ENCODE data around the gene KCTD5. TPM values are rescaled to one million over a fixed set of nuclear protein-coding genes. Genes with fewer than 3 reads are reported as not detected.

KCTD5 gene
- total and polyA plus RNA-seq, 10 of the 15 experiments (the other 5 are each of a cell fraction or from before 2014, with no cell fraction given) = 0.58 to 56.4 (median 37.3) TPM

DNA sequence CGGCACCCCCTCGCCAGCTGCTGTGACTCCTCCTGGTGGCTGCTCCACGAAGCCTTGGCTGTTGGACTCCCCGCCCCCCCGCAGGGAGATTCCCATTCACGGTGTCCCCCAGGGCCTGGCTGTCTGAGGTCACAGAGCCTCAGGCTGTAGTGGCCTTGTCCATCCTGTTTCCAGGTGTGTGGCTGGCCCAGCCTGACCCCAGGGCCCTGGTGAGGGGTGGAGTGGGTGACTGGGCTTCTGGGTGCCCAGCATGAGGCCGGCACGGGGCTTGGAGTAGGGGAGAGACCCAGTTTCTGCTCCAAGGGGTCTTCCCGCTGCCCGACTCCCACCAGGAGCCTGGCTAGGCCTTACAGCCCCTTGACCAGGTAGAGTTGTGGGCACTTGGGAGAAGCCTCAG lies 27.3 kb downstream of the KCTD5 start:
- ATAC-seq (no peak), DNase-seq (ENCODE audit: low read depth, low spot score) (no peak), FAIRE-seq (no peak)
- BruUV-seq (replicated peaks) = no TSS peak
- intact Hi-C loops (cut with micrococcal nuclease; ENCODE audit: unreplicated experiment) = no loop called here
- TF ChIP-seq STAT1 (conservative IDR thresholded peaks at IDR 0.05) (no peak), POLR2A (IDR thresholded peaks at IDR 0.05; ENCODE audit: low read depth, low read length) (0 out of 2 replicates have a peak, but pooled peaks have one; percentile 14)
- Histone ChIP-seq H3K9ac (ENCODE audit: control insufficient read depth, insufficient read depth, low read length) (no peak overlapping the region), H3K79me2 (ENCODE audit: control insufficient read depth, insufficient read depth, low read length) (no peaks in the 10 kb centered on the region), H3K4me2 (ENCODE audit: control insufficient read depth, insufficient read depth) (no peak overlapping the region), H3K4me3 (no peak overlapping the region), H4K20me1 (ENCODE audit: control insufficient read depth, insufficient read depth) (no peaks in the 10 kb centered on the region), H3K9me3 (replicated peaks; ENCODE audit: control insufficient read depth, insufficient read depth, low read length) (no peaks in the 10 kb centered on the region), H3K27me3 (replicated peaks in 1 of 2; ENCODE audit: control insufficient read depth in 2 of 2, insufficient read depth in 2 of 2, low read length in 1 of 2) (no peaks in the 10 kb centered on the region), H3K36me3 (ENCODE audit: control insufficient read depth in 2 of 2, insufficient read depth in 2 of 2, low read length in 1 of 2) (peaks cover 9 to 19% of the 10 kb centered on the region in 2 experiments), H3K4me1 (ENCODE audit: control insufficient read depth, insufficient read depth, low read length) (no peaks in the 10 kb centered on the region), H2AFZ (ENCODE audit: control insufficient read depth, low read depth, low read length) (no peak overlapping the region), H3K27ac (ENCODE audit: control insufficient read depth, insufficient read depth) (no peak overlapping the region)
- ChIA-PET POLR2A (no interaction called here), CTCF (no interaction called here), RAD21 (ENCODE audit: unreplicated experiment) (no interaction called here), SMC1A (ENCODE audit: uncharacterized antibody, unreplicated experiment) (no interaction called here)
- 89% methylated on average over 10 of the region's 10 CpGs for WGBS (ENCODE audit: insufficient coverage, insufficient replicate concordance, low lambda C conversion rate, missing lambda C conversion rate)
- in situ Hi-C loops (cut with MboI) = no loop called here

DNA sequence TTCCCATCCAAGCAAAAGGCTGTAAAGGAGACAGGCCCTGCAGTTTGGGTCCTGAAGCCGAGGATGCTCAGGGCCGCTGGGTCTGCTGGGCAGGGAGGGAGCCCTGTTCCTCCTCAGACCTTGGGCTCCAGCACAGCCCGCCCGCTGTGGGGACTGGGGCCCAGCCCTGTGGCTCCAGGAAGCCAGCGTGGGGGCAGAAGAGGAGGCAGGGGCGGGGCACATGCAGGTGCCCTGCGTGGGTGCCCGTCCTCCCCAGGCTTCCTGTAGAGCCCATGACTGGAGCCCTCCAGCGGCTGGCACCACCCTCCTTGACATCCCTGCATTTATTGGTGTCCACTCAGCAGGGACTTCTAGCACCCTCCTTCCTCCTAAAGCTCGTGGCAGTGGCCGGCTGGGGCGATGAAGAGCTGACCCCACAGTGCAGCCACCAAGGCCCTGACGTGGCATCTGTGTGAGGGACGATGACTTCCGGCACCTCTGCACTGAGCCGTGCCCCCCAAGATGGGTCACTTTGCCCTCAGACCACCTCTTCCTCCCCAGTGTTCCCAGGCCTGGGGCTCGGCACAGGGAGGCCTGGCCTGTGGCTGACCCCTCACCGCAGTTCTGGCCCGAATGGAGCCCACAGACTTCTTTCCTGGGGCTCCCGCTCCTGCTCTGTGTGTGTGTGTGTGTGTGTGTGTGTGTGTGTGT lies 27.8 kb downstream of the KCTD5 start:
- H3K79me2 ChIP-seq (ENCODE audit: control insufficient read depth, insufficient read depth, low read length) = no peaks in the 10 kb centered on the region
- H3K27ac ChIP-seq (ENCODE audit: control insufficient read depth, insufficient read depth) = no peak overlapping the region
- H4K20me1 ChIP-seq (ENCODE audit: control insufficient read depth, insufficient read depth) = no peaks in the 10 kb centered on the region
- no peaks in the 10 kb centered on the region for H3K27me3 ChIP-seq (replicated peaks in 1 of 2; ENCODE audit: control insufficient read depth in 2 of 2, insufficient read depth in 2 of 2, low read length in 1 of 2)
- ChIA-PET SMC1A (ENCODE audit: uncharacterized antibody, unreplicated experiment) (no interaction called here), POLR2A (no interaction called here), CTCF (no interaction called here), RAD21 (ENCODE audit: unreplicated experiment) (no interaction called here)
- in situ Hi-C loops (cut with MboI) = no loop called here
- peaks cover 6 to 19% of the 10 kb centered on the region in 2 experiments for H3K36me3 ChIP-seq (ENCODE audit: control insufficient read depth in 2 of 2, insufficient read depth in 2 of 2, low read length in 1 of 2)
- H3K9me3 ChIP-seq (replicated peaks; ENCODE audit: control insufficient read depth, insufficient read depth, low read length) = no peaks in the 10 kb centered on the region
- 78% methylated on average over 17 of the region's 20 CpGs for WGBS (ENCODE audit: insufficient coverage, insufficient replicate concordance, low lambda C conversion rate, missing lambda C conversion rate)
- TF ChIP-seq, protein P1, sequence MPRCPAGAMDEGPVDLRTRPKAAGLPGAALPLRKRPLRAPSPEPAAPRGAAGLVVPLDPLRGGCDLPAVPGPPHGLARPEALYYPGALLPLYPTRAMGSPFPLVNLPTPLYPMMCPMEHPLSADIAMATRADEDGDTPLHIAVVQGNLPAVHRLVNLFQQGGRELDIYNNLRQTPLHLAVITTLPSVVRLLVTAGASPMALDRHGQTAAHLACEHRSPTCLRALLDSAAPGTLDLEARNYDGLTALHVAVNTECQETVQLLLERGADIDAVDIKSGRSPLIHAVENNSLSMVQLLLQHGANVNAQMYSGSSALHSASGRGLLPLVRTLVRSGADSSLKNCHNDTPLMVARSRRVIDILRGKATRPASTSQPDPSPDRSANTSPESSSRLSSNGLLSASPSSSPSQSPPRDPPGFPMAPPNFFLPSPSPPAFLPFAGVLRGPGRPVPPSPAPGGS (IDR thresholded peaks at IDR 0.05; ENCODE audit: borderline replicate concordance, insufficient read depth, low read depth, low read length, poor library complexity, severe bottlenecking) = no peak
- TF ChIP-seq KLF5 (IDR thresholded peaks at IDR 0.05; ENCODE audit: partially characterized antibody) (no peak), TCF12 (IDR thresholded peaks at IDR 0.05; ENCODE audit: low read depth, low read length) (no peak)
- no peaks in the 10 kb centered on the region for H3K4me1 ChIP-seq (ENCODE audit: control insufficient read depth, insufficient read depth, low read length)
- no peak overlapping the region for H3K4me2 ChIP-seq (ENCODE audit: control insufficient read depth, insufficient read depth)
- intact Hi-C loops (cut with micrococcal nuclease; ENCODE audit: unreplicated experiment) = no loop called here
- BruUV-seq (replicated peaks) = no TSS peak
- FAIRE-seq = no peak
- no peak overlapping the region for H3K4me3 ChIP-seq
- ATAC-seq = no peak
- DNase-seq (ENCODE audit: low read depth, low spot score) = no peak
- no peak overlapping the region for H2AFZ ChIP-seq (ENCODE audit: control insufficient read depth, low read depth, low read length)
- H3K9ac ChIP-seq (ENCODE audit: control insufficient read depth, insufficient read depth, low read length) = no peak overlapping the region

All from GM12878 (cell line).